GM21723 (cell line): ENCODE measurements around the gene POR.

Experiments used
- ATAC-seq: cut with Tn5 transposase; IDR thresholded peaks from one replicate; pipeline ENCODE4 v1.9.1; 2021; ENCODE audit warnings: mild to moderate bottlenecking, moderate library complexity; ENCODE audit not compliant: unreplicated experiment

POR gene

GRCh38 chr7:75950111-75950681 lies 35.2 kb downstream of the POR start:
- no peak for ATAC-seq

GRCh38 chr7:75951506-75951905 lies 36.6 kb downstream of the POR start:
- no peak for ATAC-seq

- no peak for ATAC-seq
Observed at GRCh38 chr7:75953431-75953830, 38.5 kb downstream of the POR start.

- ATAC-seq: no peak
Observed at GRCh38 chr7:75953931-75954330, 39.0 kb downstream of the POR start.

- no peak for ATAC-seq
Observed at GRCh38 chr7:75955331-75955955, 40.5 kb downstream of the POR start.

GRCh38 chr7:75957021-75957736 lies 42.2 kb downstream of the POR start:
- no peak for ATAC-seq

- ATAC-seq: no peak
Observed at GRCh38 chr7:75958802-75959543, 44.0 kb downstream of the POR start.

GRCh38 chr7:75960372-75960771 lies 45.4 kb downstream of the POR start:
- no peak for ATAC-seq

- ATAC-seq: no peak
Observed at GRCh38 chr7:75961218-75961617, 46.3 kb downstream of the POR start.

GRCh38 chr7:75962607-75963380 lies 47.8 kb downstream of the POR start:
- no peak for ATAC-seq

GRCh38 chr7:75963381-75963995 lies 48.5 kb downstream of the POR start:
- no peak for ATAC-seq

GRCh38 chr7:75965617-75966016 lies 50.7 kb downstream of the POR start:
- no peak for ATAC-seq

- no peak for ATAC-seq
Observed at GRCh38 chr7:75966190-75966961, 51.4 kb downstream of the POR start.

GRCh38 chr7:75967055-75967454 lies 52.1 kb downstream of the POR start:
- no peak for ATAC-seq

GRCh38 chr7:75967487-75967997 lies 52.6 kb downstream of the POR start:
- no peak for ATAC-seq

- ATAC-seq: no peak
Observed at GRCh38 chr7:75968012-75968411, 53.1 kb downstream of the POR start.

GRCh38 chr7:75968561-75969001 lies 53.6 kb downstream of the POR start:
- ATAC-seq: no peak

- no peak for ATAC-seq
Observed at GRCh38 chr7:75969182-75969581, 54.2 kb downstream of the POR start.

GRCh38 chr7:75969704-75970498 lies 54.9 kb downstream of the POR start:
- ATAC-seq: no peak
